Stimulated activated CD8-positive, alpha-beta memory T cell treated with anti-CD3 and anti-CD28 coated beads, Interleukin-12 subunit alpha, Interleukin-12 subunit beta, amount 100 ng/mL, for 1 hour (primary cell): ENCODE measurements around the gene BRIP1.
"Not testable (repeated sequence)": the region's sequence is repeated elsewhere in the genome, so short reads cannot be mapped to it uniquely, and the experiment has no call there.

ENCODE experiments used
- DNase-seq: peaks from one replicate; pipeline ENCODE4 v3.0.0-alpha.2; 2020; ENCODE audit warnings: low read depth

BRIP1 gene

DNA sequence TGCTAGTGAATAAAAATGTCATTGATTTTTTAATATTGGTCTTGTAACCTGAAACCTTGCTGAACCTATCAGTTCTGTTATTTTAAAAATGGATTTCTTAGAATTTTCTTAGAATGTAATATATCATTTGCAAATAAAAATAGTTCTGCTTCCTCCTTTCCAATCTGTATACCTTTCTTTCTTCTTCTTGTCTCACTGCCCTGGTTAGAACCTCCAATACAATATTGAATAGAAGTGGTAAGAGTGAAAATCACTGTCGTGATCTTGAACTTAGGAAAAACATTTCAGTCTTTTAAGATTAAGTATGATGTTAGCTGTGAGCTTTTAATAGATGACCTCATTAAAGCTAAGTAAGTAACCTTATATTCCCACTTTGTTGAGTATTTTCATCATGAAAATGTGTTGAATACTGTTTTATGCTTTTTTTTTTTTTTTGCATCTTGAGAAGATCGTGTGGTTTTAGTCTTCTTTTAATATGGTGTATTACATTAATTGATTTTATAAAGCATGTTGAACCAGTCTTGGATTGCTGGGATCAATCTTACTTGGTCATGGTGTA lies 167.5 kb downstream of the BRIP1 start:
- no peak for DNase-seq

DNA sequence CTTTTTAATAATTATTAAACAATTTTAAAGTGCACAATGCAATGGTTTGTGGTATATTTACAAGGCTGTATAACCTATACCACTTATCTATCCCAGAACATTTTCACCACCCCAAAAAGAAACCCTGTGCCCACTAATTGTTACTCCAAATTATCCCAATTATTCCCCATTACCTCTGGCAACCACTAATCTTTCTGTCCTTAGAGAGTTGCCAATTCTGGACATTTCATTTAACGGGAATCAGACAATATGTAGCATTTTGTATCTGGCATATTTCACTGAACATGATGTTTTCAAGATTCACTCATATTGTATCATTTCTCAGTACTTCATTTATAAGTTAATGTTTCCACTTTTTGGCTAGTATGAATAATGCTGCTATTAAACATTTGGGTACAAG lies 169.2 kb downstream of the BRIP1 start:
- DNase-seq: no peak

DNA sequence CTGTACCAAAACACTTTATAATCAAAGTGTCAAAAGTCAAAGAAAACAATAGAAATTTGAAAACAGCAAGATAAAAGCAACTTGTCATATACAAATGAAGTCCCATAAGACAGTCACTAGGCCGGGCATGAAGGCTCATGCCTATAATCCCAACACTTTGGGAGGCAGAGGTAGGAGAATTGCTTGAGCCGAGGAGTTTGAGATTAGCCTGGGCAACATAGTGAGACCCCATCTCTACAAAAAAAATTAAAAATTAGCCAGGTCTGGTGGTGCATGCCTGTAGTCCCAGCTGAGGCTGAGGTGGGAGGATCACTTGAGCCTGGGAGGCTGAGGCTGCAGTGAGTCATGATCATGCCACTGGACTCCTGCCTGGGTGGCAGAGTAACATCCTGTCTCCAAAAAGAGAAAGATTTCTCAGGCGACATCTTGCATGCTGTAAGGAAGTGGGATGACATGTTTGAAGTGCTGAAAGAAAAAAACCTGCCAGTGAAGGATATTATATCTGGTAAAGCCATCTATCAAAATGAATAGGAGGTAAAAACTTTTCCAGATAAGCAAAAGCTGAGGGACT lies 173.6 kb downstream of the BRIP1 start:
- no peak for DNase-seq

DNA sequence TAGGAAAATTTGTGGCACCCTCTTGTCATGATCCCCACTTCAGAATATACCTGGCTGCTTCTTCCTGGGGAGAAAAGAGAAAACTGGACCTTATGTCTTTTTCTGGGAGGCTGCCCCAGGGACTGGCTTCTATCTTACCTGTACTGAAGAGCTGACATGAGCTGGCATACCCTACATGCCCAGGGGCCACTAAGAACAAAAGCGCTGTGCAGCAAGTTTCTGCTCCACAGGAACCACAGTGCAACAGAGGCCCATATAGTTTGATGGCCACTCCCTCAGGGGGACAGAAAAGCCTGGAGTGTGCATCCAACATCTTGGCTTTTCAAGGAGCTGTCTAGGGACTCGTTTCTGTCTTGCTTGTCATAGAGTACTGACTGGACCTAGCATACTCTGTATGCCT lies 175.6 kb downstream of the BRIP1 start:
- DNase-seq: no peak

DNA sequence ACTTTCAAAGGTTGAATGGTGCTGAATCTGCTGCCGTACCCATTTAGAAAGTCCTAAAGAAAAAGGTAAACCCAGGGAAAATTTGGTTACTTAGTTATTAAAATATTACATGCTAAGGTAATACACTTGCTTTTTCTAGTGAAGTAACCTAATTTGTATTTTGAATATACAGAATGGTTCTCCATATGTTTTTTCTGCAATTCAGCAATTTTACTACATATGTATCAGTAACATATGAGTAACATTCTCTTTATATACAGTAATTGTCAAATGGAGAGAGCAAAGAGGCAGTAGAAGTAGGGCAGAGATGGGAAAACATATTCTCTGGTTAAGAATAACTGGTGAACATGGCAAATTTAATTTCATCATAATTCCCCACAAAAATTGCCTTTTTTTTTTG lies 177.2 kb downstream of the BRIP1 start:
- DNase-seq: no peak

DNA sequence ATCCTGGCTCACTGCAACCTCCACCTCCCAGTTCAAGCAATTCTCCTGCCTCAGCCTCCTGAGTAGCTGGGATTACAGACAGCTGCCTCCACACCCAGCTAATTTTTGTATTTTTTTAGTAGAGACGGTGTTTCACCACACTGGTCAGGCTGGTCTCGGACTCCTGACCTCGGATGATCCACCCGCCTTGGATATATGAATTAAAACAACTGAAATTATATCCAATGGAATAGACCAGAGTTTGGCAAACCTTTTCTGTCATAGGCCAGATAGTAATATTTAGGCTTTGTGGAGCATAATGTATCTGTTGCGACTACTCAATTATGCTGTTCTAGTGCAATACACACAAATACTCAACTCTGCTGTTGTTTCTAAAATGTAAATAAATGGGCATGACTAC lies 178.5 kb downstream of the BRIP1 start:
- DNase-seq: no peak

DNA sequence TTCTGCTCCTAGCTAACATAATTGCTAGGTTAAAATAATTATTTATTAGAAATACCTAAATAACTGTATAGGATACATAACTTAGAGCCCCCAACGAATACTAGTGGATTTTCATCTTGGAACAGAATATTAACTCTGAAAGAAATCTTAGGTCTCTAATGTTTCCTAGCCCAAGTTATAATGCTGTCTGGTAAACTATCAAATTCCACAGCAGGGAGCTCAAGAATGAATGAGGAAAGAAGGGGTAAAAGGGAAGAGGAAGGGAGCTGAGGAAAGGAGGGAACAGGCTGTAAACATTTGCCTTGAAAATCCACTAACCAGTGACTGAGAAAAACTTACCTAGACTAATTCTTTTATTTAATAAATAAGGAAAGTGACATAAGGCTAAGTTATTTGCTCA lies 179.2 kb downstream of the BRIP1 start:
- DNase-seq: no peak

DNA sequence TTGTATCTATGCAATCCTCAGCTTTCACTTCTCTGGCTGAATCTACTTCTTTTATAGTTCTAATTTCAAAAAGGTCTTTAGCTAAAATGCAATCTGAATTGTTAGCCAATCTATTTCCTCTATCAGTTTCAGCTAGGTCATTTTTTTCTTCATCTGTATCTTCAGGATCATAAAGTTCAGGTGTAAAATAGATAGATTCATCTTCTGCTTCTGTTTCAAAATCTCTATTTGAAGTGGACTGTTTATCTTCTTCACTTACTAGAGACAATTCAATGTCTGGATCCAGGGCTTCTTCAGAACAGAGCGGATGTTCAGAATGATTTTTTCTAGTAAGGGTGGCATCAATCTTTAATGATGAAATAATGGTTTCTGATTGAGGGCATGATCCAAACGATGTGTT lies 179.9 kb downstream of the BRIP1 start:
- DNase-seq: no peak

DNA sequence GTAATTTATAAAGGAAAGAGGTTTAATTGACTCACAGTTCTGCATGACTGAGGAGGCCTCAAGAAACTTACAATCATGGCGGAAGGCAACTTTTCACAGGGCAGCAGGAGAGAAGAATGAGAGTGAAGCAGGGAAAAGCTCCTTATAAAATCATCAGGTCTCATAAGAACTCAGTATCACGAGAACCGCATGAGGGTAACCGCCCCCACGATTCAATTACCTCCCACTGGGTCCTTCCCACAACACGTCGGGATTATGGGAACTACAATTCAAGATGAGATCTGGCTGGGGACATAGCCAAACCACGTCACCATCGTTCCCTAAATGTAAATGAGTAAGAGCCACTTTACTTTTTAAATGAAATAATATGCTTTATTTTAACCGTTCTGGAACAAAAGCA lies 182.4 kb downstream of the BRIP1 start:
- DNase-seq: no peak

DNA sequence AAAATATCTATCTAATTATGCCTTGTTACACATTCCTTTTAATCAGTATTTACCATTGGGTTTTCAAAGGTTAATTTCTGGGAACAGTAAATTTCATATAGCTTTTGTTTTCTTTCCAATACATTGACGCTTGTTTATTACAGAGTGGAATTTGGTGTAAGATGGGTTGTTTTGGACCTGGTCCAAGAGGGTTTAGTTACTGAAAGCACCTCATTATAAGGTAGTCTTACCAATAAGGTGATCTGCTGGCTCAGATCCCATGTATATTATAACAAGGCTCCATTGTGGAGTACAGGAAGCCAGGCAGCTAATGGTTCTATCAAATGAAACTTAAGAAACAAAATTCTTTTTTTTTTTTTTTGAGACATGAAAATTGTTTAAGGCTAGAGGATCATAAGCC lies 185.0 kb downstream of the BRIP1 start:
- DNase-seq: no peak

DNA sequence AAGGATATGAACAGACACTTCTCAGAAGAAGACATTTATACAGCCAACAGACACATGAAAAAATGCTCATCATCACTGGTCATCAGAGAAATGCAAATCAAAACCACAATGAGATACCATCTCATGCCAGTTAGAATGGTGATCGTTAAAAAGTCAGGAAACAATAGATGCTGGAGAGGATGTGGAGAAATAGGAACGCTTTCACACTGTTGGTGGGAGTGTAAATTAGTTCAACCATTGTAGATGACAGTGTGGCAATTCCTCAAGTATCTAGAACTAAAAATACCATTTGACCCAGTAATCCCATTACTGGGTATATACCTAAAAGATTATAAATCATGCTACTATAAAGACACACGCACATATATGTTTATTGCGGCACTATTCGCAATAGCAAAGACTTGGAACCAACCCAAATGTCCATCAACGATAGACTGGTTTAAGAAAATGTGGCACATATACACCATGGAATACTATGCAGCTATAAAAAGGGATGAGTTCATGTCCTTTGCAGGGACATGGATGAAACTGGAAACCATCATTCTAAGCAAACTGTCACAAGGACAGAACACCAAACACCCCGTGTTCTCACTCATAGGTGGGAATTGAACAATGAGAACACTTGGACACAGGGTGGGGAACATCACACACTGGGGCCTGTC lies 186.0 kb downstream of the BRIP1 start:
- not testable (repeated sequence) for DNase-seq

DNA sequence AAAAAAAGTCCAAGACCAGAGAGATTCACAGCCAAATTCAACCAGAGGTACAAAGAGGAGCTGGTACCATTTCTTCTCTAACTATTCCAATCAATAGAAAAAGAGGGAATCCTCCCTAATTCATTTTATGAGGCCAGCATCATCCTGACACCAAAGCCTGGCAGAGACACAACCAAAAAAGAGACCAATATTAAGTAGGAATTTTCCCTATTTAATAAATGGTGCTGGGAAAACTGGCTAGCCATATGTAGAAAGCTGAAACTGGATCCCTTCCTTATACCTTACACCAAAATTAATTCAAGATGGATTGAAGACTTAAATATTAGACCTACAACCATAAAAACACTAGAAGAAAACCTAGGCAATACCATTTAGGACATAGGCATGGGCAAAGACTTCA lies 186.8 kb downstream of the BRIP1 start:
- DNase-seq: not testable (repeated sequence)

DNA sequence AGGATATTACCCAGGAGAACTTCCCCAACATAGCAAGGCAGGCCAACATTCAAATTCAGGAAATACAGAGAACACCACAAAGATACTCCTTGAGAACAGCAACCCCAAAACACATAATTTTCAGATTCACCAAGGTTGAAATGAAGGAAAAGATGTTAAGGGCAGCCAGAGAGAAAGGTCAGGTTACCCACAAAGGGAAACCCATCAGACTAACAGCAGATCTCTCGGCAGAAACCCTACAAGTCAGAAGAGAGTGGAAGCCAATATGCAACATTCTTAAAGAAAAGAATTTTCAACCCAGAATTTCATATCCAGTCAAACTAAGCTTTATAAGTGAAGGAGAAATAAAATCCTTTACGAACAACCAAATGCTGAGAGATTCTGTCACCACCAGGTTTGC lies 188.7 kb downstream of the BRIP1 start:
- DNase-seq: not testable (repeated sequence)

DNA sequence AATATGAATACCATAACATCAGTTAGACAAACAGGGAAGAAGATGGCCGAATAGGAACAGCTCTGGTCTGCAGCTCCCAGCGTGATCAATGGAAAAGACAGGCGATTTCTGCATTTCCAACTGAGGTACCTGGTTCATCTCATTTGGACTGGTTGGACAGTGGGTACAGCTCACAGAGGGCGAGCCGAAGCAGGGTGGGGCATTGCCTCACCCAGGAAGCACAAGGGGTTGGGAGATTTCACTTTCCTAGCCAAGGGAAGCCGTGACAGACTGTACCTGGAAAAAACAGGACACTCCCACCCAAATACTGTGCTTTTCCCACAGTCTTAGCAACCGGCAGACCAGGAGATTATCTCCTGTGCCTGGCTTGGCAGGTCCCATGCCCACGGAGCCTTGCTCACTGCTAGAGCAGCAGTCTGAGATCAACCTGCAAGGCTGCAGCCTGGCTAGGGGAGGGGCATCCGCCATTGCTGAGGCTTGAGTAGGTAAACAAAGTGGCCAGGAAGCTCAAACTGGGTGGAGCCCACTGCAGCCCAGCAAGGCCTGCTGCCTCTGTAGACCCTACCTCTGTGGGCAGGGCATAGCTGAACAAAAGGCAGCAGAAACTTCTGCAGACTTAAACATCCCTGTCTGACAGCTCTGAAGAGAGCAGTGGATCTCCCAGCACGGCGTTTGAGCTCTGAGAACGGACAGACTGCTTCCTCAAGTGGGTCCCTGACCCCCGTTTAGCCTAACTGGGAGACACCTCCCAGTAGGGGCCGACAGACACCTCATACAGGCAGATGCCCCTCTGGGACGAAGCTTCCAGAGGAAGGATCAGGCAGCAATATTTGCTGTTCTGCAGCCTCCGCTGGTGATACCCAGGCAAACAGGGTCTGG lies 190.1 kb downstream of the BRIP1 start:
- not testable (repeated sequence) for DNase-seq

DNA sequence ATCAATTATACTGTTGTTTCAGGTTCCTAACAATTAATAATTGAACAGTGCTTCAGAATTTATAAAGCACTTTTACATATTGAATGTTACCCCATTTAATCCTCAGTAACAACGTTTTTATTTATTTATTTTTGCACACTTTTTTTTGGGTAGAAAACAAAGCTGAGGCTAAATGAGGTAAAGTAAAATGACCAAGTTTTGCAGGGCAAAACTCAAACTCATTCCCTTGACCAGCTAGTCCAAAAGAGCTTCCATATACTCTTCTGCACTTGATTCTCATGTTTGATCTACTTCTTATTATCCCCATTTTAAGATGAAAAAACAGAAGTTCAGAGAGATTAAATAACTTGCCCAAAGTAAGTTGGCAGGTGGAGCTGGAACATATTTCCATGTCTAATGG lies 191.2 kb downstream of the BRIP1 start:
- no peak for DNase-seq

DNA sequence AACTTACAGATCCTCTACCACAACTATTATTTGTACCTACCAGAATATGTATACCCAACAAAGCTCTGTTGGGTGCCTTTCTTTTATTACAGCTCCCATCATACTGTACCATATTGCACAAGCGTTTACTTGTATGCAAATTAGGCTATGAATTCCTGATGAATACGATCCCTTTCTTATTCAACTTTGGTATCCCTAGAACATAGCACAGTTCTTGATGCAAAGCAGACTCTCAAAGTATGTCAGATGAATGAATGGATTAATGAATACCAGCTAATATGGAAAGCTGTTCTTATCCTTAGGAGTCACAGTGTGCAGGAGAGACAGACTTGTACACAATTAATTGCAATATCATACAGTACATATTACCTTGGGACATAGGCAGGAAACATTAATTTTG lies 192.6 kb downstream of the BRIP1 start:
- DNase-seq: no peak

DNA sequence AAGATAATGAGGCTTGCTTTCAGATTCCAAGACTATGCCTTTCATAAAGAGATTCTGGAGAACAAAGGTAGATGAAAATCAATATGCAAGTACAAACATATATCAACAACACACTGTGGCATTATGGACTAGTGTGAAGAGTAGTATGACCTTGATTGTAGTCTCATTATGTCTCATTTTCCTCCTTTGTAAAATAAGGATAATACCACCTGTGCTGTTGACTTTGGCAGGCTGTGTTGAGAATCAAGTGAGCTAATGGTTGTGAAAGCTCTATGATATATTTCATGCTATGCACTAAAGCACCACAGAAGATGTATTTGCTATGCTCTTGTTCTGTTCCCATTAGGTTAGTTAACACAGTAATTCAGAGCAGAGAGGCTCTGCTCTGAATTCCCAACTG lies 193.8 kb downstream of the BRIP1 start:
- no peak for DNase-seq

DNA sequence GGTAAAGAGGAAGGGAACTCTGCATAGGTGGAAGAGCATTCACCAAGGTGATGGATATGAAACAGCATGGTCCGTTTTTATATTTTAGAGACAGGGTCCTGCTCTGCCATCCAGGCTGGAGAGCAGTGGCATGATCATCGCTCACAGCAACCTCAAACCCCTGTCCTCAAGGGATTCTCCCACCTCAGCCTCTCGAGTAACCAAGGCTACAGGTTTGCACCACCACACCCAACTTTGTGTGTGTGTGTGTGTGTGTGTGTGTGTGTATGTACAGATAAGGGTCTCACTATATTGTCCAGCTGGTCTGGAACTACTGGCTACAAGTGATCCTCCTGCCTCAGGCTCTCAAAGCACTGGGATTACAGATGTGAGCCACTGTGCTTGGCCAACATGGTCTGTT lies 194.8 kb downstream of the BRIP1 start:
- DNase-seq: no peak

DNA sequence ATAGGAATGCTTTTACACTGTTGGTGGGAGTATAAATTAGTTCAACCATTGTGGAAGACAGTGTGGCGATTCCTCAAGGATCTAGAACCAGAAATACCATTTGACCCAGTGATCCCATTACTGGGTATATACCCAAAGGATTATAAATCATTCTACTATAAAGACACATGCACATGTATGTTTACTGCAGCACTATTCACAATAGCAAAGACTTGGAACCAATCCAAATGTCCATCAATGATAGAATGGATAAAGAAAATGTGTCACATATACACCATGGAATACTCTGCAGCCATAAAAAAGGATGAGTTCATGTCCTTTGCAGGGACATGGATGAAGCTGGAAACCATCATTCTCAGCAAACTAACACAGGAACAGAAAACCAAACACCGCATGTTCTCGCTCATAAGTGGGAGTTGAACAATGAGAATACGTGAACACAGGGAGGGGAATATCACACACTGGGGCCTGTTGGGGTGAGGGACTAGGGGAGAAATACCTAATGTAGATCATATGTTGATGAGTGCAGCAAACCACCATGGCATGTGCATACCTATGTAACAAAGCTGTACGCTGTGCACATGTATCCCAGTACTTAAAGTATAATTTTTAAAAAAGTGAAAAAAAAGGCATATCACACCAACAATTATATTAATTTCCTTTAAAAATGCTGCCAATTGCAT lies 196.8 kb downstream of the BRIP1 start:
- not testable (repeated sequence) for DNase-seq

DNA sequence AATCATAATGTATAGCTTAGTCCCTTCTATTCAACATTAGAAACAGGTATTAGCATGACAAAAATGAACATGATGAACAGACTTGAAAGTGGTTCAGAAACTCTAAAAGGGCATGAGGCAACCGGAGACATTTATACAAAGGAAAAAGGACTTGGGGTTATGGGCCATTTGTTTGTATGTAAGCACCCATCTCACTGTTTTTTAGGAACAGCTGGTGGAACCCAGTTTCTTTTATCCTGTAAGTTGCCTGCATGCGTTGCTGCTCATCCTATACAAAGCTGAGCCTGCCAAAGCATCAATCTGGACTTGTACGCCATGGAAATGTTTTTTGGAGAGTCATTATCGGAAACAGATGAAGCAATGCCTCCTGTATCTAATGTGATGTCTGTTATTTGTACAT lies 200.0 kb downstream of the BRIP1 start:
- DNase-seq: no peak

DNA sequence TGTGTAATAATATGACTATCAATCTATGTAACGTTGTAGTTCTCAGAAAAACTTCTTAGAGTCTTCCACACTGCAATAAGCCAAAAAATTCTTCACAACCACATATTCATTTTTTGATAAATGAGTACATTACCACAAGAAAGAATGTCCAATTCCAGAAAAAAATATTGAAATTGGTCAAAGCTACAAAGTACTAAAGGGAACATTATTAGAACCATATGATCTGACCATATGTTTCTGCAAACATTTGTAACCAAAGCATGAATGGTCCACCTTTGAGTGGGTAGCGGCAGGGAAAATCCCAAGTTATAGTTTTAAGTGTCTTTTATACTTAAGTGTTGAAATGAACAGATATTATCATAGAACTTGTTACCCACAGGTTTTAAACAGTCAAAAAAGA lies 200.6 kb downstream of the BRIP1 start:
- DNase-seq: no peak

DNA sequence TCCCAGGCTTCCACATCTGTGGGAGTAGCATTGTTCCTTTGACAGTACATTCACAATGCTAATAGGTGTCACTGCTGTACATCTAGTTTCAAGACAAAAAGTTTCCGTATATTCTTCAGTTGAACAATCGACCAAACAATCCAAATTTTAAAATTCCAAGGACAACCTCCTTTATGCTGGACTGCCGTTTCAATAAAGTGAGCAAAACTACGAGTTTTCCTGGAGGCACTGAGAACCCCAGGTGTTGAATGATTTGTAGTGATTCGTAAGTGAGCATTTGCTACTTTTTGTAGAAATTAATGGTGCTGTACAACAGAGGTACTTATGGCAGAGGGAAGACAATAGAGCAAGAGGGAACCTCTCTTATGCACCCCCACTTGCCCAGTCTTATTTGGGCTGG lies 201.1 kb downstream of the BRIP1 start:
- DNase-seq: no peak
